ENCODE results near the gene NCAPG2.

- TF ChIP-seq RCOR1 (IDR thresholded peaks at IDR 0.05; ENCODE audit: low read length) (no peak), MAX (IDR thresholded peaks at IDR 0.05; ENCODE audit: low read depth) (no peak), FOSL2 (IDR thresholded peaks at IDR 0.05; ENCODE audit: borderline replicate concordance, low read depth) (no peak), CTCF (IDR thresholded peaks at IDR 0.05) (no peak), GATA2 (CRISPR knock-in tag; IDR thresholded peaks at IDR 0.05) (no peak), SIN3A (IDR thresholded peaks at IDR 0.05; ENCODE audit: borderline replicate concordance, low read depth, low read length) (no peak), CHD2 (IDR thresholded peaks at IDR 0.05; ENCODE audit: low read length, partially characterized antibody) (no peak), MXI1 (IDR thresholded peaks at IDR 0.05; ENCODE audit: low read depth, low read length) (no peak), POLR2AphosphoS5 (IDR thresholded peaks at IDR 0.05; ENCODE audit: low read depth, low read length) (no peak), USF2 (IDR thresholded peaks at IDR 0.05; ENCODE audit: borderline replicate concordance, low read depth, low read length) (no peak), GABPA (IDR thresholded peaks at IDR 0.05; ENCODE audit: low read depth) (no peak), ZBTB33 (IDR thresholded peaks at IDR 0.05; ENCODE audit: borderline replicate concordance, low read depth) (no peak)
Measured at GRCh38 chr7:158589653-158590052, 115.0 kb downstream of the NCAPG2 start.

Data from SK-N-SH (cell line).